Right lobe of liver (tissue), 6 donors: ENCODE results near the gene PTN. TPM values are rescaled to one million over a fixed set of nuclear protein-coding genes. Genes with fewer than 3 reads are reported as not detected.

ENCODE experiments used
- ATAC-seq, 4 donors: fragments of 200-7000 bp; cut with Tn5 transposase; one replicate each; pipeline ENCODE4 v1.9.1; 2020; ENCODE audit warnings: mild to moderate bottlenecking in 4 of 4, moderate library complexity in 4 of 4
- DNase-seq, 3 donors: peaks; one replicate each; pipeline ENCODE4 v3.0.0-alpha.2; 2020
- H3K27ac ChIP-seq, 3 donors: fragments of 200-600 bp; one replicate each; pipeline ENCODE4 v1.8.0; 2022
- H3K27me3 ChIP-seq, 2 donors: fragments of 200-600 bp; one replicate each; pipeline ENCODE4 v1.8.0; 2022
- H3K36me3 ChIP-seq, 4 donors: fragments of 200-600 bp; sonication (generic) in 1 of 4; one replicate each; pipeline versions ENCODE4 v1.5.1 to v1.8.0; 2017 to 2022; ENCODE audit warnings: control low read depth in 1 of 4
- H3K4me1 ChIP-seq, 4 donors: fragments of 200-600 bp; sonication (generic) in 1 of 4; one replicate each; pipeline versions ENCODE4 v1.5.1 to v1.8.0; 2017 to 2022; ENCODE audit warnings: control low read depth in 1 of 4
- H3K4me3 ChIP-seq, 3 donors: fragments of 200-600 bp; one replicate each; pipeline ENCODE4 v1.8.0; 2022
- H3K9me3 ChIP-seq, 4 donors: fragments of 200-600 bp; sonication (generic) in 1 of 4; one replicate each; pipeline versions ENCODE4 v1.5.1 to v1.8.0; 2017 to 2022; ENCODE audit warnings: control low read depth in 1 of 4
- POLR2A ChIP-seq: fragments of 450-650 bp; IDR thresholded peaks from one replicate; pipeline ENCODE4 v1.6.1; 2017; ENCODE audit warnings: antibody characterized with exemption, mild to moderate bottlenecking
- WGBS: methylation state at CpG from one replicate; pipeline ENCODE4 v1.1.6; 2018; ENCODE audit warnings: low coverage, low lambda C conversion rate; ENCODE audit not compliant: insufficient coverage; ENCODE audit errors: missing lambda C conversion rate; 5-methylcytosine and 5-hydroxymethylcytosine counted together
- intact Hi-C, 2 donors: fragments of 100-400 bp; cut with DNase I; formaldehyde crosslinking; loops; one replicate each; pipeline versions ENCODE4 v1.11.2 to v1.14.1; 2022
- total RNA-seq, 6 experiments: library from RNA; depleted of rRNA in 2 of 6; stranded (reverse); fragments of >200 nt in 2 of 6; fragmentation: NEBNext Ultra II Directional in 3 of 6; extraction: Animal tissue kit (Norgen Biotek cat#: 25700) in 3 of 6; gene quantifications; one replicate each; pipeline versions ENCODE4 v1.1.0 to v1.2.4, GENCODE V29; 2016 to 2023
- TF ChIP-seq, protein P1 (sequence below), 4 donors: fragments of 200-600 bp in 3 of 4; fragments of 450-650 bp in 1 of 4; IDR thresholded peaks; one replicate each; pipeline versions ENCODE4 v1.5.1 to v1.8.0; 2016 to 2022; ENCODE audit warnings: antibody characterized with exemption in 4 of 4, mild to moderate bottlenecking in 2 of 4
- donor health status: DM: no; HTN: yes; CAD: no.
- donor health status: DM: no; HTN: no; CAD: no.
- donor health status: DM: no; HTN: no; CAD: no.
- donor health status: DM: no; HTN: yes; CAD: no.
- donor health status: DM: no; HTN: yes; CAD: no.

The PTN gene
- total RNA-seq, 6 experiments from 2014 or later = 0.31 to 1.7 (median 0.89) TPM

DNA sequence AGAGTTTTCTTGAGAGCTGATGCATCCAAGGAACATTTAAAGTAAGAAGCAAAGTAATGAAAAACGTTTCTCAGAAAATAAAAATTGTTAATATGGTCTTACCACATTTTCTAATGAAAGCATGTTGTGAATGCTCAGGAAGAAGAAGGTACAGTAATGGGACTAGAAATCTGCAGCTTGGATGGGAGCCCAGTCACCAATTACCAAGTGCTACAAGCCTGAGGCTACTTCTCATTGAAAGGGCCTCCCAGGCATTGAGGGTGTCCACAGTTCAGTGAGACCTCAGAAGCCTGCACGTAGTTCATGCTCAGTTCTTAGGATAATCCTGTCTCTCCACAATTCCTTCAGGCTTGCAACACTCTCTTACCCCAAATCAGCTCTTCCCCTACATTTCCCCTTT is 17.6 kb downstream of the PTN start:
- no peak for DNase-seq
- Histone ChIP-seq H3K27me3 (no peaks in the 10 kb centered on the region), H3K4me3 (no peak overlapping the region), H3K4me1 (no peaks in the 10 kb centered on the region), H3K9me3 (no peaks in the 10 kb centered on the region), H3K36me3 (no peaks in the 10 kb centered on the region), H3K27ac (no peak overlapping the region)
- WGBS = 36% methylated on average over 1 of the region's 2 CpGs
- no peak for ATAC-seq
- TF ChIP-seq, protein P1, sequence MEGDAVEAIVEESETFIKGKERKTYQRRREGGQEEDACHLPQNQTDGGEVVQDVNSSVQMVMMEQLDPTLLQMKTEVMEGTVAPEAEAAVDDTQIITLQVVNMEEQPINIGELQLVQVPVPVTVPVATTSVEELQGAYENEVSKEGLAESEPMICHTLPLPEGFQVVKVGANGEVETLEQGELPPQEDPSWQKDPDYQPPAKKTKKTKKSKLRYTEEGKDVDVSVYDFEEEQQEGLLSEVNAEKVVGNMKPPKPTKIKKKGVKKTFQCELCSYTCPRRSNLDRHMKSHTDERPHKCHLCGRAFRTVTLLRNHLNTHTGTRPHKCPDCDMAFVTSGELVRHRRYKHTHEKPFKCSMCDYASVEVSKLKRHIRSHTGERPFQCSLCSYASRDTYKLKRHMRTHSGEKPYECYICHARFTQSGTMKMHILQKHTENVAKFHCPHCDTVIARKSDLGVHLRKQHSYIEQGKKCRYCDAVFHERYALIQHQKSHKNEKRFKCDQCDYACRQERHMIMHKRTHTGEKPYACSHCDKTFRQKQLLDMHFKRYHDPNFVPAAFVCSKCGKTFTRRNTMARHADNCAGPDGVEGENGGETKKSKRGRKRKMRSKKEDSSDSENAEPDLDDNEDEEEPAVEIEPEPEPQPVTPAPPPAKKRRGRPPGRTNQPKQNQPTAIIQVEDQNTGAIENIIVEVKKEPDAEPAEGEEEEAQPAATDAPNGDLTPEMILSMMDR (IDR thresholded peaks at IDR 0.05) = no peak
- no peak for TF ChIP-seq POLR2A
- intact Hi-C loops = no loop called here

DNA sequence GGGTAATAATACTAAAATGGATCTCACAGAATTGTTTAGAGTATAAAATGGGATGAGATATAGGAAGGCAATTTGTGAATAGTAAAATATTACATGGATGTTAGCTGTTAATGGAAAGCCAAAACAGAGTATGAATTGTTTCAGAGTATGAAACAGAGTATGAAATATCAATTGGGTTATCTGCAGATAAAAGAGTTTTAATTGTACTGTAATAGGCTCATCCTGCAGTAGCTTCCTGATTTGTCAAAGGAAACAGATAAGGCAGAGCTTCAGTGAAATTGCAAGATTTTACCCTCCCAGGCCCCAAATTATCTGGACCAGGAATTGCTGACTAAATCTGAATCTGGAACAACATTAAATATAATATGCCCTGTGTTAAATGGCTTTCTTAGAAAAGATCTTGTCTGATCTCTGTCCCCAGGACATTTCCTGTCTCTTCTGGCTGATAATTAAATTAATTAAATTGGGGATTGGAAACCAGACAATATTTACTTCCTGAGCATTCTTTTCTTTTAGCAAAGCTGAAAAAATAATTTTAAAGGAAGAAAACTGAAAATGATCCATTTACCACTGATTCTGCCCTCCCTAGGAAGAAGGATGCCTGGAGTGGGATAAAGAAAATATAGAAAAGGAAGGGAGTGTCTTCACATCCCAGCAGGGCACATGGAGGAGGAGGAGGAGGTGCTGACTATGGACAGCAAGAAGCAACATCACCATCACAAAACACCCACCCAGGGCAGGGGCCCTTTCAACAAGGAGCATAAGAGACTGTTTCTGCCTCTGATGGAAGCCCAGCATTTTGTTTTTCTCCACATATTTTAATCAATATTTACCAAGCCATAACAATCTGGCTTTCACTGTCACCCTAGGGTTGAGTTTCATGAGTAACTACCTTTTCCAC is 18.5 kb downstream of the PTN start:
- no peaks in the 10 kb centered on the region for H3K36me3 ChIP-seq
- H3K4me1 ChIP-seq = no peaks in the 10 kb centered on the region
- no peak overlapping the region for H3K27ac ChIP-seq
- ATAC-seq = no peak
- no peak overlapping the region for H3K4me3 ChIP-seq
- no peaks in the 10 kb centered on the region for H3K27me3 ChIP-seq
- DNase-seq = no peak
- H3K9me3 ChIP-seq = no peaks in the 10 kb centered on the region
- no peak for TF ChIP-seq POLR2A
- TF ChIP-seq, protein P1 (IDR thresholded peaks at IDR 0.05) = no peak
- intact Hi-C loops = no loop called here

DNA sequence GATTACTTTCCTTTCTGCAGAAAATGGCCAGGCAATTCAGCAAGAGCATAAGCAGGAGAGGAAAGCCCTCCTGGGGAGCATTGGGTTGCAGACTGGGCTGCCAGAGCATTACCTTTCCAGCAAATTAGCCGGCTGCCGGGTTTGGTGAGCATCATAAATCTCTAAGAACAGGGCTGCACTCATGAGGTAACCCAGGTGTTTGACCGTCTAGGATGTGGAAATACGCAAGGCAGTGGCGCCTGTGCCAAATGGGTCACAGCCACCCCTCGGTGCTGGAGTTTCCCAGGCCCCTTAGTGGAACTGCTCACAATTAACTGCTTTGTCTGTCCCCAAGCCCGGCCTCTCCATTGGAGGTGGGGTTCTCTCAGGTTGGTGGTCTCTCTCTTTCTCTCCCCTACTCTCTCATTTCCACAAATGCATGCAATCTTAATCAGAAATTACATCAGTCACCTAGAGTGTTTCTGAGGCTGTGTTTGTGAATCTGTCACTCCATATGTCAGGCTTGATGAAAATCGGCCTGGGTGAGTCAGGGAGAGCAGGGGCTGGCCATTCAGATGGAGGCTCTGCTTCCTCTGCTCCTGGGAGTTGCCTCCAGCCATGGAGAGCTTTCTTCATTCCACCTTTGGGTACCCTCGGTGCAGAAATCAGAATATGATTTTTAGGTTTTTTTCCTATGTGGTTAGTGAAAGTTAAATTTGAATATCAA is 26.7 kb downstream of the PTN start:
- ATAC-seq (no peak), DNase-seq (no peak)
- Histone ChIP-seq H3K4me3 (no peak overlapping the region), H3K4me1 (no peaks in the 10 kb centered on the region), H3K27ac (no peak overlapping the region), H3K27me3 (no peaks in the 10 kb centered on the region), H3K9me3 (no peaks in the 10 kb centered on the region), H3K36me3 (no peaks in the 10 kb centered on the region)
- intact Hi-C loops = no loop called here
- WGBS = 58% methylated on average over 2 of the region's 9 CpGs
- TF ChIP-seq, protein P1 (IDR thresholded peaks at IDR 0.05) = no peak
- TF ChIP-seq POLR2A = no peak

DNA sequence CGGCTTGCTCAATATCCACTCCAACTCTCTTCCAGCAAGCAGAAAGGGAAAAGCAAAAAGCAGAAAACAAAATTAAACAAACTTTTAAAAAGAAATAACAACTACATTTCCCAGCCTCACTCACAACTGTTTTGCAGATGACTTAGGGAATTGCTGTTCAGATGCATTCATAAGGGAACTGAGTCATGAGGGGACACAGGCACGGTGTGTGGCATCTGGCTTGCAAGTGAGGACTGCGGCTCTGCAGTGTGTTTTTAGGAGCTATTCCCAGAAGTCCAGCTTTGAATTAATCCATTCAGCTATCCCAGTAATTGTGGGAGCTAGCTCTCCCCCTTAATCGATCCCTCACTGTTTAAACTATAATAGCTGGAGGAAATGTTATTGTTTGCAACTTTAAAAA is 30.3 kb downstream of the PTN start:
- TF ChIP-seq, protein P1 (IDR thresholded peaks at IDR 0.05) = no peak
- TF ChIP-seq POLR2A = no peak
- Histone ChIP-seq H3K27me3 (no peaks in the 10 kb centered on the region), H3K27ac (no peak overlapping the region), H3K4me1 (no peaks in the 10 kb centered on the region), H3K4me3 (no peak overlapping the region), H3K9me3 (no peaks in the 10 kb centered on the region), H3K36me3 (no peaks in the 10 kb centered on the region)
- WGBS = 84% methylated on average over 4 of the region's 4 CpGs
- DNase-seq (no peak), ATAC-seq (no peak)
- intact Hi-C loops = no loop called here
